GM13976 (cell line): ENCODE results near the gene HOXA5.

Source experiments
- DNase-seq: peaks from one replicate; pipeline ENCODE4 v3.0.0; 2012; ENCODE audit warnings: low spot score
- in situ Hi-C: fragments of 300-500 bp; cut with MboI; formaldehyde crosslinking; loops from one replicate; pipeline ENCODE4 v1.12.0; 2022; ENCODE audit warnings: low sequenced_read_pairs, mixed read lengths, inconsistent platforms; ENCODE audit not compliant: unreplicated experiment
- TF ChIP-seq, protein P1 (sequence below): IDR thresholded peaks from 2 replicates; pipeline ENCODE4 v1.5.1; 2012; ENCODE audit warnings: borderline replicate concordance, mild to moderate bottlenecking; ENCODE audit not compliant: insufficient read depth; ENCODE audit errors: extremely low read depth, missing control alignments, control extremely low read depth

Gene HOXA5

DNA sequence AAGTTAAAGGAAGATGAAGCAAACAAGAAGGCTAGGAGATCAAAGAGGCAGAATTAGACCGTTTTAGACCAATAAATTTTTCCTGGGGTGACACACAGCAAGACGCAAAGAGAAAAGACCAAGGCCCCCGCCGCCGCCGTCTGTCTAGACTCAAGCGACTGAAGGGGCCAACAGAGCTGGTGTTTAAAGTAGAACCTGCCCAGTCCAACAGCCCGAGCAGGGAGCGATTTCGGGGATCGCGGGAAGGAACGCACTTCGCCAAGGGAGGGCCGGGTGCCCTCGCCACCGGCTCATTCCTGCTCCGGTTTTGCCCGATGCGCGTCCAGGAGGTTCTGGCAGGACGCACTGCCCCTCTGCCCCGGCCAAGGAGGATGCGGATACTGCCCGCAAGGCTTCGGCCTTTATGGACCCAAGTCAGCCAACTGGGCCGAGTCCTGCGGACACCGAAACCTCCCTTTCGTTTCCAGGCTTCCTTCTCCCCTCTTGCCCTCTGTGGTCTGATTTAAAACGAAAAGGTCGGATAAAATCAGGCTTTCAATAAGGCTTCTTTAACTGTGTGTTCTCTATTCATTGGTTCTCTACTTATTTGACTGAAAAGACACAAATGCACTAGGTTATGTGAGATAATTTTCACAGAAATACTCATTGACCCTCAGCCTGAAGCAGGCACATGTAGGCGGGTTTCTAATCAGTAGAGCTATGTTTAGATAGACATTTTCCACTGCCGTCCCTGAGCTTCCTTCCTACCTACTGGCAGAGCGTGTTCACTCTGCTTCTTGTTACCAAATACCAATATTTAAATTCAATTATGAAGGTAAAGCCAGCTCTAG is 15.2 kb upstream of the HOXA5 start:
- TF ChIP-seq, protein P1, sequence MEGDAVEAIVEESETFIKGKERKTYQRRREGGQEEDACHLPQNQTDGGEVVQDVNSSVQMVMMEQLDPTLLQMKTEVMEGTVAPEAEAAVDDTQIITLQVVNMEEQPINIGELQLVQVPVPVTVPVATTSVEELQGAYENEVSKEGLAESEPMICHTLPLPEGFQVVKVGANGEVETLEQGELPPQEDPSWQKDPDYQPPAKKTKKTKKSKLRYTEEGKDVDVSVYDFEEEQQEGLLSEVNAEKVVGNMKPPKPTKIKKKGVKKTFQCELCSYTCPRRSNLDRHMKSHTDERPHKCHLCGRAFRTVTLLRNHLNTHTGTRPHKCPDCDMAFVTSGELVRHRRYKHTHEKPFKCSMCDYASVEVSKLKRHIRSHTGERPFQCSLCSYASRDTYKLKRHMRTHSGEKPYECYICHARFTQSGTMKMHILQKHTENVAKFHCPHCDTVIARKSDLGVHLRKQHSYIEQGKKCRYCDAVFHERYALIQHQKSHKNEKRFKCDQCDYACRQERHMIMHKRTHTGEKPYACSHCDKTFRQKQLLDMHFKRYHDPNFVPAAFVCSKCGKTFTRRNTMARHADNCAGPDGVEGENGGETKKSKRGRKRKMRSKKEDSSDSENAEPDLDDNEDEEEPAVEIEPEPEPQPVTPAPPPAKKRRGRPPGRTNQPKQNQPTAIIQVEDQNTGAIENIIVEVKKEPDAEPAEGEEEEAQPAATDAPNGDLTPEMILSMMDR: no peak
- no peak for DNase-seq
- in situ Hi-C loops: loop anchor here (5.0 to 25.0 kb wide), 4 partner anchors 304 to 784 kb away; no protein-coding TSS in a partner anchor

DNA sequence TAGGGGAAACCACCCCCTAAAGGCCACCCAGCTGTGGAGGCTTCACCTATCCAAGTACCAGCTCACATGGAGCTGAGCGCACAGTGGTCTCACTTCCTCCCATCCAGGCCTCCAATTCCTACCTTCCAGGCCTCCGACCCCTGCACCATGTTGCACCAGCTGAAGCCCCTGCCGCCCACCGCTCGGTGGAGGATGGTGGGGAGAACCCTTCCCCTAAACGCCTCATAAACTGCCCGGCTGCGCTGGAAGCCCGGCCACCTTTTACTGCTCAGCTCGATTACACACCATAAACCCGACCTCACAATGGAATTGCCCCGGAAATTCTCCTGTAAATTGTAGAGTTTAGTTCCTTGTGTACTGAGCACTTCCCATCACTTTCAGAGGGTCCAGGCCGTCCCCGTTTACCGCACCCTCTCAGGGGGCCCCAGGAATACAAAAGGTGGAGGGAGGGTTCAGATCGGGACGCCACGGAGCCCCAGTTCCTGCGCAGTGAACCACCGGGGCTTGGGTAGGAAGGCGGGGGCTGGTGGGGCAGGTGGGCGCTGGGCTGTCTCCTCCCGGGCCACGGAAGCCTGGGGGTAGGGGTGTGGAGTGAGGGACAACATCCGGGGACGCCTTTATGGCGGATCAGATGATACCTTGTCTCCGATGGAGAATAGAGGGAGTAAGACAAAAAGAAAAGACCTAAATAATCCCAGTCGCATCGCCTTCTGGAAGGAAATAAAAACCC is 14.4 kb upstream of the HOXA5 start:
- TF ChIP-seq, protein P1: no peak
- in situ Hi-C loops: loop anchor here (5.0 to 25.0 kb wide), 4 partner anchors 303 to 783 kb away; no protein-coding TSS in a partner anchor
- DNase-seq: no peak

DNA sequence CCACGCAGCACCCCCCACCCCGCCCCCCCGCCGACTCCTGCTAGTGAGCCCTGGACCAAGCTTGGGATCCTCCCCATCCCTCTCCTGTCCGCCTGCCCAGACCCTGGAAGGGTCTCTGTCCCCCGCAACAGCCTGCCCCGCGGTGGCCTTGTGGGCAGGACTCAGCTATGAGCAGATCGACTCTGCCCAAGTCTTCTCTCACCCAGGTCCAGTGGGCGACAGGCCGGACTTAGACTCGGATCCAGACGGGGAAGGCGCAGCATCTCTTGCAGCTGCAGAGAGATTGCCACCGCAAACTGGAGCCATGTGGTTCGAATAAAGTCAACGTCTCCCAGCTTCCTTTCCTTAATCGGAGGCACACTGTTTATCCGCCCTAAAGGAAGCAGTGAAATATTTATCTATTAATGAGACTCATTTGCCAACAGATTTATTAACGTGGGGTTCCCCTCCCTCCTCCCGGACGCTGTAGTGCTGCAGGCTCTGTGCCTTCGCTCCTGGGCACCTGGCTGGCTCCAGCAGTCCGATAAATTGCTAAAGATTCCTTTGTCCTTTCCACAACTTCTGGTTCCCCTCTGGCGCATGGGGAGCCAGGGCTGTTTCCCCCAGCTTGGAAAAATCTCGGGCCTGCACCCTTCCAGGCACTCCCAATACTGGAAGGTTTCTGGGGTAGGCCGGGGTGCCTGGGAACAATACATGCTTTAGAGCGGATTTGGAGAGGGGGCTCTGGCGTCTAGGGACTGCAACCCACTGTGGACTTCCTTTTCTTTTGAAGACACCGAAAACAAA is 13.6 kb upstream of the HOXA5 start:
- TF ChIP-seq, protein P1: no peak
- in situ Hi-C loops: loop anchor here (5.0 to 25.0 kb wide), 4 partner anchors 302 to 782 kb away; no protein-coding TSS in a partner anchor
- no peak for DNase-seq

DNA sequence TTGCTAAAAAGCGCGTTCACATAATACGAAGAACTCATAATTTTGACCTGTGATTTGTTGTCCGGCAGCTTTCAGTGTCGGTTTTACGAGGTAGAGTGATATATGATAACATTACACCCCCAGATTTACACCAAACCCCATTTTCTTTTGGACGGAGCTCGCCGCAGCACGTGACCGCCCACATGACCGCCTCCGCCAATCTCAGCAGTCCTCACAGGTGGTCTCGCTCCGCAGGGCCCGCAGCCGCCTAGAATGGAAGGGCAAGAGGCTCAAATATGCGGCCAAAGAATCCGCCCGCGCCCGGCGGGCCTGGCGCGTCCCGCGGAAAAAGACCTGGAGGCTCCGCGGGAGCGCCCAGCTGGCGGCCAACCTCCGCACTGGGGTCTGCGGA is 13.0 kb upstream of the HOXA5 start, which contains the start of gene HOXA7:
HOXA7 (minus strand) TSS at position 168 of the 391 bp plus-strand sequence; CDS start at position 38, 130 bp downstream.
- TF ChIP-seq, protein P1: no peak
- no peak for DNase-seq
- in situ Hi-C loops: loop anchor here (5.0 to 25.0 kb wide), 4 partner anchors 302 to 782 kb away; no protein-coding TSS in a partner anchor

DNA sequence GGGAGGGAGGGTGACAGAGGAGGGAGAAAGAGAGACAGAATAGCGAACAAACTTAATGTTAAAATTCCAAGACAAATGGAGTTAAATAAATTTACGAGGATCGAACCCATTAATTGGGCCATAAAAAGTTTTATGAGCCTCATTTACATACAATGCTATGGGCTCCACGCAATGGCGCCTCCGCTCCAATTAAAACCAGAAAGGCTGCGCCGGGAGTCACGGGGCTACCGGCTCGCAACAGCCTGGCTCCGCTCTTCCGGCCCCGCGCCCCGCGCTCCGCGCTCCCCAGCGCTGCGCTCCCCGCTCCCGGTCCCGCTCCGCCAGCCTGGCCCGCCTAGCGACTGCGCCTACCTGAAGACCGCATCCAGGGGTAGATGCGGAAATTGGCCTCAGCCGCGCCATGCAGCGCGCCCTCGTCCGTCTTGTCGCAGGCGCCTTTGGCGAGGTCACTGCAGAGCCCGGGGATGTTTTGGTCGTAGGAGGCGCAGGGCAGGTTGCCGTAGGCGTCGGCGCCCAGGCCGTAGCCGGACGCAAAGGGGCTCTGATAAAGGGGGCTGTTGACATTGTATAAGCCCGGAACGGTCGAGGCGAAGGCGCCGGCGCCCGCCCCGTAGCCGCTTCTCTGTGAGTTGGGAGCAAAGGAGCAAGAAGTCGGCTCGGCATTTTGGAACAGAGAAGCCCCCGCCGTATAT is 12.5 kb upstream of the HOXA5 start:
- in situ Hi-C loops: loop anchor here (5.0 to 25.0 kb wide), 4 partner anchors 301 to 781 kb away; no protein-coding TSS in a partner anchor
- TF ChIP-seq, protein P1: no peak
- DNase-seq: no peak
